GM13977 (cell line): ENCODE results near the gene TNFRSF4.
"Not testable (repeated sequence)": the region's sequence is repeated elsewhere in the genome, so short reads cannot be mapped to it uniquely, and the experiment has no call there.

Source experiments
- DNase-seq: peaks from one replicate; pipeline ENCODE4 v3.0.0; 2012; ENCODE audit warnings: low spot score
- in situ Hi-C: fragments of 300-500 bp; cut with MboI; formaldehyde crosslinking; loops from one replicate; pipeline ENCODE4 v1.12.0; 2022; ENCODE audit warnings: low sequenced_read_pairs, low pct_unique_long_range_greater_than_20kb, mixed read lengths, inconsistent platforms; ENCODE audit not compliant: unreplicated experiment
- TF ChIP-seq, protein P1 (sequence below): IDR thresholded peaks from 2 replicates; pipeline ENCODE4 v1.5.1; 2012; ENCODE audit warnings: mild to moderate bottlenecking, control low read depth; ENCODE audit not compliant: insufficient read depth; ENCODE audit errors: extremely low read depth, missing control alignments

TNFRSF4 gene

DNA sequence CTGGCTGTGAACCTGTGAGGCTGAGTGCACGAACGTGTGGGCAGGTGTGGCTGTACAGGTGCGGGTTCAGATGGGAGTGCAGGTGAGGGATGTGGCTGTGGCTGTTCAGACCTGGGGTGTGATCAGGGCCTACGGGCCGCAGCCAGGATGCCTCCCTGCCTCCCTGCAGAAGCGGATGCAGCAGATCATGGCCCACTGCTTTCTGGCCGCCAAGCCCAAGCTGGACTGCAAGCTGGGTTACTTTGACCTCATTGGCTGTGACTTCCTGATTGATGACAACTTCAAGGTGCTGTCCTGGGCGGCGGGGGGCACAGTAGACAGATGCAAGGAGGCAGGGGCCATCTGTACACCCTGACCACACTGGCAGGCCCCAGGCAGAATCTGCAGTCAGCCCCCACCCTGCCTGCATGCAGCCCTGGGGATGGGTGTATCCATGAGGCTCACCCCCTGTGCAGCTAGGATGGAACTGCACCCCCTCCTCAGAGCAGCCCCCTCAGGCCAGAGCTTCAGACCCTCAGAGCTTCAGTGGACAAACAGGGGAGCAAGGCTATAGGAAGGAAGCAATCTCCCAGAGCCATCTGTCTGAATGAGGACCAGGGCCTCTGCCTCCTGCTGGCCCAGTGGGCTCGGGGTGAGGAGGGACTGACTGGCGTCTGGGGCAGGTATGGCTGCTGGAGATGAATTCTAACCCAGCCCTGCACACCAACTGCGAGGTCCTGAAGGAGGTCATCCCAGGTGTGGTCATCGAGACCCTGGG lies 17.3 kb downstream of the TNFRSF4 start:
- in situ Hi-C loops = no loop called here
- TF ChIP-seq, protein P1, sequence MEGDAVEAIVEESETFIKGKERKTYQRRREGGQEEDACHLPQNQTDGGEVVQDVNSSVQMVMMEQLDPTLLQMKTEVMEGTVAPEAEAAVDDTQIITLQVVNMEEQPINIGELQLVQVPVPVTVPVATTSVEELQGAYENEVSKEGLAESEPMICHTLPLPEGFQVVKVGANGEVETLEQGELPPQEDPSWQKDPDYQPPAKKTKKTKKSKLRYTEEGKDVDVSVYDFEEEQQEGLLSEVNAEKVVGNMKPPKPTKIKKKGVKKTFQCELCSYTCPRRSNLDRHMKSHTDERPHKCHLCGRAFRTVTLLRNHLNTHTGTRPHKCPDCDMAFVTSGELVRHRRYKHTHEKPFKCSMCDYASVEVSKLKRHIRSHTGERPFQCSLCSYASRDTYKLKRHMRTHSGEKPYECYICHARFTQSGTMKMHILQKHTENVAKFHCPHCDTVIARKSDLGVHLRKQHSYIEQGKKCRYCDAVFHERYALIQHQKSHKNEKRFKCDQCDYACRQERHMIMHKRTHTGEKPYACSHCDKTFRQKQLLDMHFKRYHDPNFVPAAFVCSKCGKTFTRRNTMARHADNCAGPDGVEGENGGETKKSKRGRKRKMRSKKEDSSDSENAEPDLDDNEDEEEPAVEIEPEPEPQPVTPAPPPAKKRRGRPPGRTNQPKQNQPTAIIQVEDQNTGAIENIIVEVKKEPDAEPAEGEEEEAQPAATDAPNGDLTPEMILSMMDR = no peak
- no peak for DNase-seq

DNA sequence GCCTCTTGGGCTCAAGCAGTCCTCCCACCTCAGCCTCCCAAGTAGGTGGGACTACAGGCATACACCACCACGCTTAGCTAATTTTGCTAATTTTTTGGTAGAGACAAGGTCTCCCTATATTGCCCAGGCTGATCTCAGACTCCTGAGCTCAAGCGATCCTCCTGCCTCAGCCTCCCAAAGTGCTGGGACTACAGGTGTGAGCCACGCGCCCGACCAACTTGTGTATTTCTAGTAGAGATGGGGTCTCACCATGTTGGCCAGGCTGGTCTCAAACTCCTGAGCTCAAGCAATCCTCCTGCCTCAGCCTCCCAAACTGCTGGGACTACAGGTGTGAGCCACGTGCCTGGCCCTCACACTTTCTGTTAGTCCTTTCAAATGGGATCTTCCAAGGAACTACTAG lies 18.2 kb downstream of the TNFRSF4 start:
- in situ Hi-C loops, DNase-seq: not testable (repeated sequence)

DNA sequence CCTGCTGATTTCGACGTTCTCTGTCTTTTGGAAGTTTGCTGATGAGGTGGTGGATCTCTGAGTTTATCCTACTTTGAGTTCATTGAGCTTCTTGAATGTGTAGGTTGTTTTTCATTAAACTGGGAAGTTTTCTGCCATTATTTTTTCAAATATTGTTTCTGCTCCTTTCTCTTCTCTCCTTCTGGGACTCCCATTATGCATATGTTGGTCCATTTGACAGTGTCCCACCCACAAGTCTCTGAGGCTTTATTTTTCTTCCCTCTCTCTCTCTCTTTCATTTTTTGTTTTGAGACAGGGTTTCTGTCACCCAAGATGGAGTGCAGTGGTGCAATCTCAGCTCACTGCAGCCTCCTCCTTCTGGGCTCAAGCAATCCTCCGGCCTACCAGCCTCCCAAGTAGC lies 19.2 kb downstream of the TNFRSF4 start:
- DNase-seq = no peak
- TF ChIP-seq, protein P1 = no peak
- in situ Hi-C loops = no loop called here

DNA sequence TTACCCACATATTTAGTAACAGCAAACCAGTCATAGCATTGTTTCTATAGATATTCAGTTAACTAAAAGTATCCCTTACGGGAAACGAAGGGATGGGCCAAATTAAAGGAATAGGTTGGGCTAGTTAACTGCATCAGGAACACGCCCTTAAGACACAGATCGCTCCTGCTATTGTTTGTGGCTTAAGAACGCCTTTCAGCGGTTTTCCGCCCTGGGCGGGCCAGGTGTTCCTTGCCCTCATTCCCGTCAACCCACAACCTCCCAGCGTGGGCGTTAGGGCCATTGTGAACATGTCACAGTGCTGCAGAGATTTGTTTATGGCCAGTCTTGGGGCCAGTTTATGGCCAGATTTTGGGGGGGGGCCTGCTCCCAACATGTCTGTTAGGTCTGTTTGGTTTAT lies 22.2 kb downstream of the TNFRSF4 start:
- TF ChIP-seq, protein P1 = no peak
- DNase-seq = no peak
- in situ Hi-C loops = no loop called here

DNA sequence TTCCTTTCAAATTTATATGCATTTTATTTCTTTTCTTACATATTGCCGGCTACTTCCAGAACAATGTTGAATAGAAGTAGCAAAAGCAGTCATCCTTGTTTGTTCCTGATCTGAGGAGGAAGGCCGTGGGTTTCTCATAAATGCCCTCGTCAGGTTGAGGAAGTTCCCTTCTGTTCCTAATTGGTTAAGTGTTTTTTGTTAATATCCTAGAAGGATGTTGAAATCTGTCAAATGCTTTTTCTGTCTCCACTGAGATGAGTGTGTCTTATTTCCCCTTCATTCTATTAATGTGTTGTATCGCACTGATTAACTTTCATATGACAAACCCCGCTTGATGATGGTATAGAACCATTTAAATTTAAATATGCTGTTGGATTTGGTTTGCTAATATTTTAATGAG lies 24.8 kb downstream of the TNFRSF4 start:
- TF ChIP-seq, protein P1 = no peak
- no peak for DNase-seq
- in situ Hi-C loops = no loop called here

DNA sequence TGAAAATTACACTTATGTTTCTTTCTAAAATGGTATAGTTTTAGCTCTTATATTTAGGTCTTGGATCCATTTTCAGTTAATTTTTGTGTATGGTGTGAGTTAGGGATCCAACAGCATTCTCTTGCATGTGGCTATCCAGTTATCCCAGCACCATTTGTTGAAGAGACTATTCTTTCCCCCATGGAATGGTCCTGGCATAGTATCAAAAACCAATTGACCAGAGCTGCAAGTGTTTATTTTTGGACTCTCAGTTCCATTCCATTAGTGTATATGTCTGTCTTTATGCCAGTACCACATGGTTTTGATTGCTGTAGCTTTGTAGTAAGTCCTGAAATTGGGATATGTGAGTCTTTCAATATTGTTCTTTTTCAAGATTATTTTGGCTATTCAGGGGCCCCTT lies 26.0 kb downstream of the TNFRSF4 start:
- TF ChIP-seq, protein P1 = no peak
- DNase-seq = no peak
- in situ Hi-C loops = no loop called here

DNA sequence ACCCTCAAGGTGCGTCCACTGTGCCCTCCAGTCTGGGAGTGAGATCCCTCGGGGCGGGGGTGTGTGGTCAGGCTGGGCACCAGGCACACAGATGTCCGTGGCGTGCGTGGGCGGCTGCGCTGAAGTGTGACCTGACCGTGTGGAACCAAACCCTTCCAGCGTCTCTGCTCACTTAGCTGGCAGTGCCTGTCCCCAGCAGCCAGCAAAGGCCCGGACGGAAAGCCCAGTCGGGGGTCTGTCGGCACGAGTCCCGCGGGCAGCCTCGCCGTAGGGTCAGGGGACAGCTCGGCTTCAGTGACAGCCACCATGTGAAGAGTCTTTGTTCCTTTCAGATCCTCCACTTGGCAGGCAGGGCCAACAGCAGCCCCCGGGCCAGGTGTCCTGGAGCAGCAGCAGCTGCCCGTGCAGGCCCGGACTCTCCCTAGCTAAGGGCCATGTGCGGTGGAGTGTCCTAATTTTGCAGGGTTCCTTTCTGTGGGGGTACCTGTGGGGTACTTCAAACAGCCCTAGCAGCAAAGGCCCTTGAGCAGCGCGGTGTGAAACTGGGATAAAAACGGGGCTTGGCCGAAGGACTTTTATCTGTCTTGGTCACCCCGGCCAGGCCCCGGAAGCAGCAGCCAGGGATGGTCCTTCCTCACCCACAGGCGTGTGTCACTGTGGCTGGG lies 28.7 kb downstream of the TNFRSF4 start:
- TF ChIP-seq, protein P1 = no peak
- DNase-seq = no peak
- in situ Hi-C loops = no loop called here
